IPS-20b (cell line): ENCODE data around the gene NRF1.
"Not testable (repeated sequence)": the region's sequence is repeated elsewhere in the genome, so short reads cannot be mapped to it uniquely, and the experiment has no call there.

Experiments
- H3K27ac ChIP-seq: one replicate; pipeline ENCODE4 v1.5.1; 2013; ENCODE audit warnings: low read length
- H3K27me3 ChIP-seq: 2 replicates; pipeline ENCODE4 v1.6.1; 2013; ENCODE audit warnings: mild to moderate bottlenecking, low read length, inconsistent platforms; ENCODE audit not compliant: insufficient read depth
- H3K36me3 ChIP-seq: 2 replicates; pipeline ENCODE4 v1.6.1; 2013; ENCODE audit warnings: low read depth, mild to moderate bottlenecking, inconsistent platforms, low read length, moderate library complexity; ENCODE audit not compliant: insufficient read depth
- H3K4me1 ChIP-seq: 2 replicates; pipeline ENCODE4 v1.6.1; 2013; ENCODE audit warnings: mild to moderate bottlenecking, control low read depth, inconsistent platforms, low read length, moderate library complexity; ENCODE audit not compliant: insufficient read depth
- H3K4me3 ChIP-seq: 2 replicates; pipeline ENCODE4 v1.5.1; 2013; ENCODE audit warnings: mild to moderate bottlenecking, low read length, inconsistent platforms
- H3K9ac ChIP-seq: 2 replicates; pipeline ENCODE4 v1.6.1; 2013; ENCODE audit warnings: low read depth, mild to moderate bottlenecking, inconsistent platforms, low read length, moderate library complexity
- H3K9me3 ChIP-seq: 2 replicates; pipeline ENCODE4 v1.6.1; 2013; ENCODE audit warnings: mild to moderate bottlenecking, low read depth, low read length, inconsistent platforms; ENCODE audit not compliant: insufficient read depth

NRF1 gene

DNA sequence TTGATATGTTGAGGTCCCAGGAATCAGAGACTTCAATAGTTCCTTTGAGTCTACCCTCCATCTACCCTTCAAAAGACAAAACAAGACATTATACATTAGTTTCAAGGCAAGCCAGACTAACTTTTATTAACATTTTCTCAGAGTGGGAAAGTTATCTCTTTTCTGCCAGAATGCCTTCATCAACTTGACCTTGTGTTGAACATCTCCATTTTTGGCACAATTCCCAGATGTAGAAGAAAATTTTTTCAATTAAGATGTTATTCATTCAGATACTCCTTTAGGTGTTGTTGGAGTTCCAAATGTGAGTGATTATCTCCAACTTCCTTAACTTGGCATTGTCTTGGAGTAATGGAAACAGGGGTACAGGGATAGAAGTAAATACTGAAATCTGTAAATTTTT is 59.1 kb downstream of the NRF1 start:
- no peaks in the 10 kb centered on the region for H3K27me3 ChIP-seq
- no peaks in the 10 kb centered on the region for H3K4me1 ChIP-seq
- no peak overlapping the region for H3K27ac ChIP-seq
- H3K9ac ChIP-seq = no peak overlapping the region
- no peak overlapping the region for H3K4me3 ChIP-seq
- H3K9me3 ChIP-seq = peaks cover 6% of the 10 kb centered on the region; the same call in 1 of the 2 replicates
- peaks cover 41% of the 10 kb centered on the region for H3K36me3 ChIP-seq

DNA sequence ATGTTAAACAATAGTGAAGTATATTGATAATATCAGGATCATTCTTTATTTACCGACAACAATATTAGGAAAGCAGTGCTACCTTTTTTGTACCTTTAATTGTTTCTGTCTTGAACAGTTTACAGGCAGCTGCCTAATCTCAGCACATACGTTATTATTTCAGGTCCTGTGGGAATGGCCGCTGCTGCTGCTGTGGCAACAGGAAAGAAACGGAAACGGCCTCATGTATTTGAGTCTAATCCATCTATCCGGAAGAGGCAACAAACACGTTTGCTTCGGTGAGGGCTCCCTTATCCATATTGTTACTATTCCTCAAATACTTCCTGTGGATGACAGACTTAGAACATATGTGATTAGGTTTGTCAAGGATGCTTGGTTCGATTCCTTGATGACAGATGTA is 59.7 kb downstream of the NRF1 start:
- H3K9ac ChIP-seq = no peak overlapping the region
- peaks cover 6% of the 10 kb centered on the region; the same call in 1 of the 2 replicates for H3K9me3 ChIP-seq
- H3K36me3 ChIP-seq = peaks cover 47% of the 10 kb centered on the region
- no peaks in the 10 kb centered on the region for H3K4me1 ChIP-seq
- no peak overlapping the region for H3K4me3 ChIP-seq
- no peaks in the 10 kb centered on the region for H3K27me3 ChIP-seq
- H3K27ac ChIP-seq = no peak overlapping the region

DNA sequence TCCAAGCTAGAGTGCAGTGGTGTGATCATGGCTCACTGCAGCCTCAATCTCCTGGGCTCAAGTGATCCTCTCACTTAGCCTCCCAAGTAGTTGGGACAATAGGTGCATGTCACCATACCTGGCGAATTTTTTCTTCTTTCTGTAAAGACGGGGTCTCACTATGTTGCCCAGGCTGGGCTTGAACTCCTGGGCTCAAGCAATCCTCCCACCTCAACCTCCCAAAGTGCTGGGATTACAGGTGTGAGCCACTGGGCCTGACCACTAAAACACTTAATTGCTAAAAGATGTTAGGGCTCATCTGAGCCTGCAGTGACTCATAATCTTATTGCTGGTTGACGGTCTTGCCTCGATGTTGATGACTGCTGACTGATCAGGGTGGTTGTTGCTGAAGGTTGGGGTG is 63.0 kb downstream of the NRF1 start:
- not testable (repeated sequence) for H3K4me1 ChIP-seq, H3K4me3 ChIP-seq, H3K27me3 ChIP-seq, H3K27ac ChIP-seq, H3K9me3 ChIP-seq, H3K9ac ChIP-seq
- H3K36me3 ChIP-seq = peaks cover 70% of the 10 kb centered on the region

DNA sequence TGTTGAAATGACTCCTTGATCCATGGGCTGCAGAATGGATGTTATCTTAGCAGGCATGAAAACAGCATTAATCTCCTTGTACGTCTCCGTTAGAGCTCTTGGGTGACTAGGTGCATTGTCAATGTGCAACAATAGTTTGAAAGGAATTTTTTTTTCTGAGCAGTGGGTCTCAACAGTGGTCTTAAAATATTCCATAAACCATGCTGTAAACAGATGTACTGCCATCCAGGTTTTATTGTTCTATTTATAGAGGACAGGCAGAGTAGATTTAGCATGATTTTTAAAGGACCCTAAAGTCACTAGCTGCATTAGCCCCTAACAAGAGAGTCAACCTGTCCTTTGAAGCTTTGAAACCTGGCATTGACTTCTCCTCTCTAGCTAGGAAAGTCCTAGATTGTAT is 64.0 kb downstream of the NRF1 start:
- H3K4me3 ChIP-seq = no peak overlapping the region
- H3K27ac ChIP-seq = no peak overlapping the region
- H3K9ac ChIP-seq = no peak overlapping the region
- H3K4me1 ChIP-seq = no peaks in the 10 kb centered on the region
- no peaks in the 10 kb centered on the region for H3K27me3 ChIP-seq
- peaks cover 6% of the 10 kb centered on the region; the same call in 1 of the 2 replicates for H3K9me3 ChIP-seq
- peaks cover 75% of the 10 kb centered on the region for H3K36me3 ChIP-seq

DNA sequence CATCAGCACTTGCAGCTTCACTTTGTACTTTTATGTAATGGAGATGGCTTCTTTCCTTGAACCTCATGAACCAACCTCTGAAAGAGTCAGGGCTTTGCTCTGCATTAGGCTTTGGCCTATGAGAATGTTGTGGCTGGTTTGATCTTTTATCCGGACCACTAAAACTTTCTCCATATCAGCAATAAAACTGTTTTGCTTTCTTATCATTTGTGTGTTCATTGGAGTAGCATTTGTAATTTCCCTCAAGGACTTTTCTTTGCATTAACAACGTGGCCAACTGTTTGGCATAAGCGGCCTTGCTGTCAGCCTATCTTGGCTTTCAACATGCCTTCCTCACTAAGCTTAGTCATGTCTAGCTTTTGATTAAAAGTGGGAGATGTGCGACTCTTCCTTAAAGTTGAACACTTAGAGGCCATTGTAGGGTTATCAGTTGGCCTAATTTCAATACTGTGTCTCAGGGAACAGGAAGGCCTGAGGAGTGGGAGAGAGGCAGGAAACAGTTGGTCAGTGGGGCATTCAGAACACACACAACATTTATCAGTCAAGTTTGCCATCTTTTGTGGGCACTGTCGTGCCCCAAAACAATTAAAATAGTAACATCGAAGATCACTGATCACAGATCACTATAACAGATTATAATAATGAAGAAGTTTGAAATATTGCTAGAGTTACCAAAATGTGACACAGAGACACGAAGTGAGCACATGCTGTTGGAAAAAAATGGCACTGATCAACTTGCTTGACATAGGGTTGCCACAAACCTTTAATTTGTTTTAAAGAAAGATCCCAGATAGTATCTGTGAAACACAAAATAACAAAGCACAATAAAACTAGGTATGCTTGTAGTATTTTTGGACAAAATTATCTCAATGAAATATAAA is 64.7 kb downstream of the NRF1 start:
- Histone ChIP-seq H3K36me3 (peaks cover 80% of the 10 kb centered on the region), H3K27ac (no peak overlapping the region), H3K9ac (no peak overlapping the region), H3K4me1 (no peaks in the 10 kb centered on the region), H3K27me3 (no peaks in the 10 kb centered on the region), H3K4me3 (no peak overlapping the region), H3K9me3 (peaks cover 6% of the 10 kb centered on the region; the same call in 1 of the 2 replicates)

DNA sequence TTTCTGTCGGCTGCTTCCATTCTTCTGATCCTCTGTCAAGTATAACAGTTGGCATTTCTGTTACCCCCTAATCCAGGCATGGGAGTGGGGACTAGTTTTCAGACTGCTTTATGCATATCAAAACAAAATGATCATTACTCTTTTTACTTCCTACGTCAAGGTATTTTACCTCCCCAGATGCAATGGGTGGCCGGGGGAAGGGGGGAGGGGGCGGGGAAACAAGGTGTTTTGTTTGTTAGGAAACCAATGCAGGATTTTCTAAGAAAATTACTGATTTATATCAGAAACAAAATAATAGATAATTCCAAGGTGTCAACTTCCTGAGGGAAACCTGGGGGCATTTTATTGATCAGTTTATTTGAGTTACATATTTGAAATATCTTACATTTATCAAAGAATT is 66.3 kb downstream of the NRF1 start:
- no peak overlapping the region for H3K27ac ChIP-seq
- no peaks in the 10 kb centered on the region for H3K4me1 ChIP-seq
- H3K9me3 ChIP-seq = peaks cover 6% of the 10 kb centered on the region; the same call in 1 of the 2 replicates
- peaks cover 65% of the 10 kb centered on the region for H3K36me3 ChIP-seq
- no peaks in the 10 kb centered on the region for H3K27me3 ChIP-seq
- H3K4me3 ChIP-seq = no peak overlapping the region
- no peak overlapping the region for H3K9ac ChIP-seq

DNA sequence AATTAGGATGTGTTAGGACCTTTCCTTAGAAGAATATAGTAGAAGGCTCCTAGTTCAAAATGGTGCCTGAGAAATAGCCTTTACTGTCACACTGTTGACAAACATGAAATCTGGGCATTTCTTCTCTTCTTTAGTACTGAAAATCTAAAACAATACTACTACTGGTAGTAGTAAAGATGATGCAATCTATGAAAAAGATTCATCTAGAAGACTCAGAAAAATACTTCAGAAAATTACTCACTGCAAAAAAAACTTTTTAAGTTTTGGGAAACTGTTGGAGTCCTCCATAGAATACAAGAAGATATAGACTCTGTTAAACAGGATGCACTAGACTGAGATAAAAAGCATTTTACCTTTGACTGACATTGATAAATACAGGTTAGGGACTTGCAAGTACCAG is 67.1 kb downstream of the NRF1 start:
- no peaks in the 10 kb centered on the region for H3K27me3 ChIP-seq
- H3K27ac ChIP-seq = no peak overlapping the region
- no peak overlapping the region for H3K9ac ChIP-seq
- H3K4me1 ChIP-seq = no peaks in the 10 kb centered on the region
- H3K36me3 ChIP-seq = peaks cover 60% of the 10 kb centered on the region
- H3K9me3 ChIP-seq = peaks cover 6% of the 10 kb centered on the region; the same call in 1 of the 2 replicates
- H3K4me3 ChIP-seq = no peak overlapping the region

DNA sequence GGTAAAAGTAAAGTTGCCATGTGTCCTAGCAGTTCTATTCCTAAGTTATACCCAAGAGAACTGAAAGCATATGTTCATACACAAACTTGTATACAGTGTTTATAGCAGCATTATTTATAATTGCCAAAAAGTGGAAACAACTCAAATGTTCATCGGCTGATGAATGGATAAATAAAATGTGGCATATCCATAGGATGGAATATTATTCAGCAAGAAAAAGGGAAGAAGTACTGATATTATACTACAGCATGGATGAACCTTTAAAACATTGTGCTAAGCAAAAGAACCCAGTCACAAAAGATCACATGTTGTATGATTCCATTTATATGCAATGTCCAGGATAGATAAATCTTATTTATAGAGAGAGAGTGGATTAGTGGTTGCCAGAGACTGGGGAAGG is 68.9 kb downstream of the NRF1 start:
- Histone ChIP-seq H3K4me1 (no peaks in the 10 kb centered on the region), H3K9ac (no peak overlapping the region), H3K9me3 (peaks cover 2% of the 10 kb centered on the region; the same call in 1 of the 2 replicates), H3K36me3 (peaks cover 44% of the 10 kb centered on the region), H3K4me3 (no peak overlapping the region), H3K27me3 (no peaks in the 10 kb centered on the region), H3K27ac (no peak overlapping the region)

DNA sequence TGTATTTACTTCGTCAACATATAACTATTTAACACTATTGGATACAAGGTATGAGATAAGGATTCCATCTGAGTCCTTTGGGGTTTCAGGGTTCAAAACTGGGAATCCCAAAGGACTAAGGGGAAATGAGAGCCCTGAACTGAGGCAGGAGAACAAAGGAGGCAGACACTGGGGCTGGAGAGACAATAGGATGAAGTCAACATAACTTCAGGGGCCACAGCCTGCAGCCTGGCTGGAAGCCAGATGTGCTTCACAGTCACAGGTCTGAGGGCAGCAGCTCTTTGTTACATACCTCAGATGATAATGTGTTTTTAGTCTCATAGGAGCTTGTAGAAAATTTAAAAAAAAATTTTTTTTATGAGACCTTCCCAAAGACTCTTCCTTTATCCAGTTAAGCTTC is 73.3 kb downstream of the NRF1 start:
- H3K4me1 ChIP-seq = no peaks in the 10 kb centered on the region
- peaks cover 12% of the 10 kb centered on the region for H3K36me3 ChIP-seq
- no peak overlapping the region for H3K9ac ChIP-seq
- no peaks in the 10 kb centered on the region for H3K27me3 ChIP-seq
- no peak overlapping the region for H3K4me3 ChIP-seq
- no peak overlapping the region for H3K27ac ChIP-seq
- H3K9me3 ChIP-seq = no peaks in the 10 kb centered on the region

DNA sequence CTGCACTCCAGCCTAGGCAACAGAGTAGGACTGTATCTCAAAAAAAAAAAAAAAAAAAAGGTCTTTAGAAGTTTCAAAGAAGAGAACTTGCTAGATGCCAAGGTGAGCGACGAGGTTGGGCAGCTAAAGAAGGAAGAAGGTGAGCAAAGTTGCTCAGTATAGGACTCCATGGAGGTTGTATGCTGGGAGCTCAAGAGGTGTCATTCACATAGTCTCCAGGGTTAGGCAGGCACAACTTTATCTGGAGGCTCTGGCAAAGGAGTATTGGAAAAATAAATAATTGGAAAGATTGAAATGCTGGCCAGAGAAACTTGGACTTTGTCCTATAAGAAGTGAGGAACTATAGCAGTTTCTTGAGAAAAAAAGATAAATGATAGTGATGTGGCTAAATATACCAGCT is 74.5 kb downstream of the NRF1 start:
- Histone ChIP-seq H3K27me3 (no peaks in the 10 kb centered on the region), H3K36me3 (peaks cover 15% of the 10 kb centered on the region), H3K4me1 (no peaks in the 10 kb centered on the region), H3K27ac (no peak overlapping the region), H3K9ac (no peak overlapping the region), H3K4me3 (no peak overlapping the region), H3K9me3 (no peaks in the 10 kb centered on the region)

DNA sequence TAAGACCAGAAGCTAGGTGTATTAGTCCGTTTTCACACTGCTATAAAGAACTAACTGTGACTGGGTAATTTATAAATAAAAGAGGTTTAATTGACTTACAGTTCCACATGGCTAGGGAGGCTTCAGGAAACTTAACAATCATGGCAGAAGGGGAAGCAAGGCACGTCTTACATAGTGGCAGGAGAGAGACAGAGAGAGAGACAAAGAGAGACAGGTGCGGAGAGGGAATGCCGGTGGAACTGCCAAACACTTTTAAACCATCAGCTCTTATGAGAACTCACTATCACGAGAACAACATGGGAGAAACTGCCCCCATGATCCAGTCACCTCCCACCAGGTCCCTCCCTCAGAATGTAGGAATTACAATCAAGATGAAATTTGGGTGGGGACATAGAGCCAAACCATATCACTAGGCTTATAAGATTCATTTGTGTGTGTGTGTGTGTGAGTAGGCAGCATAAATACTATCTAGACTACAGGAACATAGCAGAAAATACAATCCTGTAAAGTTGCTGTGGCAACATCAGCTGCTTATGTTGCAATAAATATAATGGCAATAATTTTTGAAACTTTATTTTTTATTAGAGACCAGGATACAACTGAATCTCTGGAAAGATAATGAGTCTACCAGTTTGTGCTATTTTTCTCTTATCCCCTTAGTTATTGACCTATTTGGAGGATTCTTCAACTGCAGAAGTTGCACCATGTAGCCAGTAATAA is 77.1 kb downstream of the NRF1 start:
- H3K36me3 ChIP-seq = peaks cover 35% of the 10 kb centered on the region
- no peaks in the 10 kb centered on the region for H3K4me1 ChIP-seq
- no peaks in the 10 kb centered on the region for H3K9me3 ChIP-seq
- H3K9ac ChIP-seq = no peak overlapping the region
- no peaks in the 10 kb centered on the region for H3K27me3 ChIP-seq
- H3K27ac ChIP-seq = no peak overlapping the region
- no peak overlapping the region for H3K4me3 ChIP-seq
